NT2/D1 (cell line): Measurements from ENCODE around the gene OR51F1.
"Not testable (repeated sequence)": the region's sequence is repeated elsewhere in the genome, so short reads cannot be mapped to it uniquely, and the experiment has no call there.

Source experiments
- DNase-seq: peaks from one replicate; pipeline ENCODE4 v3.0.0-alpha.2; 2011; ENCODE audit warnings: low read depth, low spot score
- H3K27me3 ChIP-seq: 2 replicates; pipeline ENCODE4 v1.6.0; 2011; ENCODE audit warnings: mild to moderate bottlenecking; ENCODE audit not compliant: insufficient read length, insufficient read depth
- H3K36me3 ChIP-seq: 2 replicates; pipeline ENCODE4 v1.6.1; 2011; ENCODE audit warnings: mild to moderate bottlenecking, low read length, mixed read lengths; ENCODE audit not compliant: insufficient read depth, insufficient read length
- H3K4me1 ChIP-seq: 2 replicates; pipeline ENCODE4 v1.5.1; 2011; ENCODE audit not compliant: insufficient read depth, insufficient read length
- H3K4me3 ChIP-seq: 2 replicates; pipeline ENCODE4 v1.5.1; 2011; ENCODE audit warnings: low read depth; ENCODE audit not compliant: insufficient read length
- H3K9ac ChIP-seq: 2 replicates; pipeline ENCODE4 v1.6.0; 2011; ENCODE audit warnings: low read depth; ENCODE audit not compliant: insufficient read length
- H3K9me3 ChIP-seq: 2 replicates; pipeline ENCODE4 v1.5.1; 2011; ENCODE audit warnings: mild to moderate bottlenecking, low read length; ENCODE audit not compliant: insufficient read depth
- SUZ12 ChIP-seq: IDR thresholded peaks from 2 replicates; pipeline ENCODE4 v1.6.1; 2011; ENCODE audit not compliant: insufficient read length, insufficient read depth; ENCODE audit errors: extremely low read depth
- YY1 ChIP-seq: IDR thresholded peaks from 2 replicates; pipeline ENCODE4 v1.6.1; 2011; ENCODE audit not compliant: insufficient read length, insufficient read depth
- ZNF274 ChIP-seq: IDR thresholded peaks from 2 replicates; pipeline ENCODE4 v1.6.1; 2011; ENCODE audit warnings: mild to moderate bottlenecking, low read depth, low read length

The OR51F1 gene

GRCh38 chr11:4782454-4782853 lies 12.7 kb upstream of the OR51F1 start:
- no peak for TF ChIP-seq SUZ12
- TF ChIP-seq YY1, result no peak
- no peak for TF ChIP-seq ZNF274
- Histone ChIP-seq H3K4me1 (no peaks in the 10 kb centered on the region), H3K27me3 (no peaks in the 10 kb centered on the region), H3K9ac (no peak overlapping the region), H3K4me3 (no peak overlapping the region), H3K9me3 (peaks cover 16% of the 10 kb centered on the region; the same call in 1 of the 2 replicates), H3K36me3 (no peaks in the 10 kb centered on the region)
- no peak for DNase-seq

DNA sequence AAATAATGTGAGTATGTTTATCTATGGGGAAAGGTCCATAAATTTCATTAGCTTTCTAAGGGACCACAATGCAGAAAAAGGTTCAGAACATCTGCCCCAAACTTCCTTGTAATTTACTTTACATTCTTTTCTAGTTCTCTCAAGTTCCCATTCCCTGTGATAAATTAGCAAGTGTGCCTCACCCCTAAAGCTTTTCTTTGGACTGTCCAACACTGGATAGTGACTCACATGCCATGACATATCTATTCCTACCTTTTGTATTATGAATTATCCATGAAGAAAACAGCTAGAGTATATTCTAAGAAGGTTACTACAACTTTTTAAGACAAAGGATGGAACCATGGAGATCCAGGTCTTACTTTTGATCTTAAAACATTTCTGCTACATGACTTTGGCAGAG lies 1.6 kb downstream of the OR51F1 start:
- Histone ChIP-seq H3K9ac (no peak overlapping the region), H3K9me3 (no peaks in the 10 kb centered on the region), H3K4me3 (no peak overlapping the region), H3K4me1 (no peaks in the 10 kb centered on the region), H3K36me3 (no peaks in the 10 kb centered on the region), H3K27me3 (no peaks in the 10 kb centered on the region)
- TF ChIP-seq YY1, result no peak
- TF ChIP-seq ZNF274, result no peak
- no peak for TF ChIP-seq SUZ12
- no peak for DNase-seq

DNA sequence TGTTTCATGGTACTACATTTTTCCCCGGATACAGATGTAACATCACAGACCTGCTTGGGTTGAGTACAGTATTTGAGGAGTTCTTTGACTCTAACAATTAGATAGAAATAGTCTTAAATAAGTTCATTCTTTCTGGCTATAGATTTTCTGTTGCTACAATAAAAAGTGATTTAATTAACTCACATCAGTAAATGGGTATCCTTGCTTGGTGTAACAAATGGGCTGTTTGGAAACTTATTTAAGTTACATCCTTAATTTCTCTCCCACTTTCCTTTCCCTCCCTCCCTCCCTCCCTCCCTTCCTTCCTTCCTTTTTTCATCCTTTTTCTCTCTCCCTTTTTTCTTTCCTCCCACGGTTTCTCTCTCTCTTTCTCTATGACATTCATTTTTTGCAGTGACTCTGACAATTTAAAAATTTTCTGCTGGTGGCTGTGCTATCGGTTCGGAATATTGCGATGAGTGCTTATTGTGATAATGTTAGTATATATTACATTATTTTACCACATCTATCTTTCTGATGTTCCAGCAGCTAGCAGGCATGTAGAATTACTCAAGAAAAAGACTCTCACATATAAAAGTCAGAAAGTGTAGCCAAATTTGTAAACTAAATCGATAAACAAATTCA lies 3.2 kb downstream of the OR51F1 start:
- Histone ChIP-seq H3K27me3 (no peaks in the 10 kb centered on the region), H3K4me1 (no peaks in the 10 kb centered on the region), H3K9ac (no peak overlapping the region), H3K36me3 (no peaks in the 10 kb centered on the region), H3K9me3 (no peaks in the 10 kb centered on the region), H3K4me3 (no peak overlapping the region)
- DNase-seq, result no peak
- TF ChIP-seq SUZ12, result no peak
- no peak for TF ChIP-seq ZNF274

GRCh38 chr11:4763096-4763495 lies 6.6 kb downstream of the OR51F1 start:
- H3K4me1 ChIP-seq, result no peaks in the 10 kb centered on the region
- H3K9me3 ChIP-seq, result no peaks in the 10 kb centered on the region
- no peak overlapping the region for H3K4me3 ChIP-seq
- no peaks in the 10 kb centered on the region for H3K36me3 ChIP-seq
- H3K27me3 ChIP-seq, result no peaks in the 10 kb centered on the region
- no peak overlapping the region for H3K9ac ChIP-seq
- no peak for DNase-seq
- TF ChIP-seq YY1 (no peak), SUZ12 (no peak), ZNF274 (no peak)

- H3K27me3 ChIP-seq, result no peaks in the 10 kb centered on the region
- no peak for DNase-seq
- no peaks in the 10 kb centered on the region for H3K4me1 ChIP-seq
- no peak overlapping the region for H3K9ac ChIP-seq
- H3K9me3 ChIP-seq, result no peaks in the 10 kb centered on the region
- TF ChIP-seq YY1, result no peak
- no peak for TF ChIP-seq ZNF274
- TF ChIP-seq SUZ12, result no peak
- no peaks in the 10 kb centered on the region for H3K36me3 ChIP-seq
- no peak overlapping the region for H3K4me3 ChIP-seq
Observed at GRCh38 chr11:4751201-4751600, 18.5 kb downstream of the OR51F1 start.

DNA sequence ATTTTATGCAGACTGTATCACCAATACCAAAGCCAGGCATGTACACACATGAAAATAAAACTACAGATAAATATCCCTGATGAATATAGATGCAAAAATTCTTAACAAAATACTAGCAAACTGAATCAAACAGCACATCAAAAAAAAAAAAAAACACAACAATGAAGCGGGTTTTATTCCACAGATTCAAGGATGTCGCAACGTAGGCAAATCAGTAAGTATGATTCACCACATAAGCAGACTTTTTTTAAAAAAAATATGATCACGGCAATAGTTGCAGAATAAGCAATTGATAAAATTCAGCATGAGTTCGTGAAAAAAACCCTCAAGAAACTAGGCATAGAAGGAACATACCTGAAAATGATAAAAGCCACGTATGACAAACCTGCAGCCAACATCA lies 21.3 kb downstream of the OR51F1 start:
- Histone ChIP-seq H3K9me3 (no peaks in the 10 kb centered on the region), H3K27me3 (no peaks in the 10 kb centered on the region), H3K4me3 (no peak overlapping the region), H3K36me3 (no peaks in the 10 kb centered on the region), H3K9ac (no peak overlapping the region), H3K4me1 (no peaks in the 10 kb centered on the region)
- no peak for DNase-seq
- TF ChIP-seq ZNF274, result no peak

DNA sequence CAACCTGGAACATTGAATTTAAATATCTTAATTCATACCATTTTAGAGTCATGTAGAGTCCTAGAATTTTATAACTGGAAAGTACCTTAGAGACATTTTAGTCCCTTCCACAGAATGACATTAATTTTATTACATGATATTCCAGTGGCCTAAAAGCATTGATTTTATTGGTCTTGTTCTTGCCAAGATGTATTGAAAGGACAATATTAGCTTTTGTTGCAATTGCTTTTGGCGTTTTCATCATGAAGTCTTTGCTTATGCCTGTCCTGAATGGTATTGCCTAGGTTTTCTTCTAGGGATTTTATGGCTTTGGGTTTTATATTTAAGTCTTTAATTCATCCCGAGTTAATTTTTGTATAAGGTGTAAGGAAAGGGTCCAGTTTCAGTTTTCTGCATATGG lies 29.0 kb downstream of the OR51F1 start:
- Histone ChIP-seq H3K4me1 (no peaks in the 10 kb centered on the region), H3K9ac (no peak overlapping the region)
- TF ChIP-seq ZNF274 (no peak), YY1 (no peak), SUZ12 (no peak)

GRCh38 chr11:4727171-4727570 lies 42.6 kb downstream of the OR51F1 start:
- DNase-seq, result no peak
- TF ChIP-seq YY1 (no peak), ZNF274 (no peak), SUZ12 (no peak)
- Histone ChIP-seq H3K9me3 (no peaks in the 10 kb centered on the region), H3K4me1 (no peaks in the 10 kb centered on the region), H3K36me3 (no peaks in the 10 kb centered on the region), H3K9ac (no peak overlapping the region), H3K4me3 (no peak overlapping the region), H3K27me3 (no peaks in the 10 kb centered on the region)

More for the DNA sequence above, 29.0 kb downstream of the OR51F1 start:
- Histone ChIP-seq H3K36me3 (no peaks in the 10 kb centered on the region), H3K4me3 (no peak overlapping the region), H3K27me3 (no peaks in the 10 kb centered on the region), H3K9me3 (no peaks in the 10 kb centered on the region)
- no peak for DNase-seq

DNA sequence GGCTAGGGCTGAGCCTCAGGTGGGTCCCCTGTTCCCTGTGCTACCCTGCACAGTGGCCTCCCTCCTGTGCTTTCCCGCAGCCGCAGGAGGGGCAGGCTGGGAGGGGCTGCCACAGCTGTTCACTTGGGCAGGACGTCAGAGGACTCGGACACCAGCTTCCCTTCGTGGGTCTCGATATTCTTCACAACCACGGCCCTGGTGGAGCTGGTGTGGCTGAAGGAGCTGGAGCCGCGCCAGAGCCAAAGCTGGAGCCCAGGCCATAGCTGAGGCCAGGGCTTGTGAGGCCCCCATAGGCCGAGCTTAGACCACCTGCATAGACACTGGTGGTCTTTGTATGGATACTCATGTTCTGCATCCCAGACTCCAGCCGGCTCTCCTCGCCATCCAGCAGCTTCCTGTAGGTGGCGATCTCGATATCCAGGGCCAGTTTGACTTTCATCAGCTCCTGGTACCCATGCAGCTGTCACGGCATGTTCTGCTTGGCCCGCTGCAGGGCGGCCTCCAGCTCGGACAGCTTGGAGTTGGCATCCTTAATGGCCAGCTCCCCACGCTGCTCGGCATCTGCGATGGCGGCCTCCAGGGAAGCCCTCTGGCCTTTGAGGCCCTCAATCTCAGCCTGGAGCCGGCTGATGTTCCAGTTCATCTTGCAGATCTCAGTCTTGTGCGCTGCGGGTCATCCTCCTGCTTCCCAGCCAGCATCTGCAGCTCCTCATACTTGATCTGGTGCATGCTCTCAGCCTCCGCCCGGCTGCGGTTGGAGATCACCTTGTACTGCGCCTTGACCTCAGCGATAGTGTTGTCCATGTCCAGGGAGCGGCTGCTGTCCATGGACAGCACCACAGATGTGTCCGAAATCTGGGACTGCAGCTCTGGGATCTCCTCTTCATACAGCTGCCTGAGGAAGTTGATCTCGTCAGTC lies 46.9 kb downstream of the OR51F1 start:
- not testable (repeated sequence) for DNase-seq, H3K36me3 ChIP-seq, H3K27me3 ChIP-seq, H3K4me3 ChIP-seq, H3K4me1 ChIP-seq, H3K9me3 ChIP-seq, H3K9ac ChIP-seq
